Nephron progenitor cell (in vitro differentiated cells): Measurements from ENCODE around the gene ACTL6B.

Experiments used
- DNase-seq: peaks from one replicate; pipeline ENCODE4 v3.0.0; 2021
- H3K27ac Mint-ChIP-seq: 2 replicates; pipeline ENCODE4 v1.8.0; 2021; ENCODE audit warnings: mild to moderate bottlenecking, moderate library complexity, mixed read lengths
- H3K27me3 Mint-ChIP-seq: 2 replicates; pipeline ENCODE4 v1.8.0; 2021; ENCODE audit warnings: mild to moderate bottlenecking, low read depth, mixed read lengths; ENCODE audit not compliant: poor library complexity
- H3K36me3 Mint-ChIP-seq: 2 replicates; pipeline ENCODE4 v1.8.0; 2021; ENCODE audit warnings: low read depth, mixed read lengths
- H3K4me1 Mint-ChIP-seq: 2 replicates; pipeline ENCODE4 v1.8.0; 2021; ENCODE audit warnings: mixed read lengths
- H3K4me3 Mint-ChIP-seq: 2 replicates; pipeline ENCODE4 v1.8.0; 2021; ENCODE audit warnings: mild to moderate bottlenecking, moderate library complexity, mixed read lengths
- H3K9me3 Mint-ChIP-seq: 2 replicates; pipeline ENCODE4 v1.8.0; 2021; ENCODE audit warnings: mild to moderate bottlenecking, moderate library complexity, mixed read lengths
- CTCF ChIP-seq: fragments of 200-600 bp; sonication (generic); IDR thresholded peaks from 2 replicates; pipeline ENCODE4 v1.5.0; 2021; ENCODE audit warnings: antibody characterized with exemption

Gene ACTL6B

GRCh38 chr7:100600730-100601038, 55.6 kb downstream of the ACTL6B start:
- TF ChIP-seq CTCF, result no peak
- H3K36me3 Mint-ChIP-seq, result peaks cover 15% of the 10 kb centered on the region
- no peak overlapping the region for H3K27ac Mint-ChIP-seq
- peaks cover 72% of the 10 kb centered on the region for H3K4me1 Mint-ChIP-seq
- H3K9me3 Mint-ChIP-seq, result no peaks in the 10 kb centered on the region
- peaks cover 14% of the 10 kb centered on the region for H3K27me3 Mint-ChIP-seq
- peak overlapping the region; percentile 36 for H3K4me3 Mint-ChIP-seq
- no peak for DNase-seq

- no peak for TF ChIP-seq CTCF
- peaks cover 66% of the 10 kb centered on the region for H3K4me1 Mint-ChIP-seq
- no peak overlapping the region for H3K27ac Mint-ChIP-seq
- peaks cover 10% of the 10 kb centered on the region for H3K27me3 Mint-ChIP-seq
- H3K9me3 Mint-ChIP-seq, result no peaks in the 10 kb centered on the region
- peaks cover 14% of the 10 kb centered on the region for H3K36me3 Mint-ChIP-seq
- H3K4me3 Mint-ChIP-seq, result peak overlapping the region; percentile 36
- DNase-seq, result no peak
Measured at GRCh38 chr7:100599911-100600729, 56.1 kb downstream of the ACTL6B start.

- TF ChIP-seq CTCF, result no peak
- peaks cover 22% of the 10 kb centered on the region for H3K36me3 Mint-ChIP-seq
- H3K27me3 Mint-ChIP-seq, result peaks cover 7% of the 10 kb centered on the region
- DNase-seq, result no peak
- peak overlapping the region; percentile 29 for H3K27ac Mint-ChIP-seq
- H3K4me3 Mint-ChIP-seq, result no peak overlapping the region
- H3K9me3 Mint-ChIP-seq, result peaks cover 6% of the 10 kb centered on the region
- H3K4me1 Mint-ChIP-seq, result peaks cover 69% of the 10 kb centered on the region
Measured at GRCh38 chr7:100598425-100598824, 57.8 kb downstream of the ACTL6B start.

- H3K4me3 Mint-ChIP-seq, result no peak overlapping the region
- TF ChIP-seq CTCF, result no peak
- H3K4me1 Mint-ChIP-seq, result peaks cover 67% of the 10 kb centered on the region
- peaks cover 31% of the 10 kb centered on the region for H3K36me3 Mint-ChIP-seq
- H3K27me3 Mint-ChIP-seq, result peaks cover 7% of the 10 kb centered on the region
- DNase-seq, result no peak
- H3K27ac Mint-ChIP-seq, result no peak overlapping the region
- peaks cover 10% of the 10 kb centered on the region for H3K9me3 Mint-ChIP-seq
Measured at GRCh38 chr7:100595188-100595587, 61.1 kb downstream of the ACTL6B start.
